Neural progenitor cell (in vitro differentiated cells): ENCODE measurements around the gene FKBP6.

Experiments
- EZH2 ChIP-seq: fragments of 200-600 bp; sonication (generic); IDR thresholded peaks from 2 replicates; pipeline ENCODE4 v1.6.1; 2017; ENCODE audit warnings: antibody characterized with exemption, mild to moderate bottlenecking, moderate library complexity
- EZH2phosphoT487 ChIP-seq: fragments of 200-600 bp; sonication (generic); IDR thresholded peaks from 2 replicates; pipeline ENCODE4 v1.6.1; 2017; ENCODE audit warnings: antibody characterized with exemption
- TF ChIP-seq, protein P1 (sequence below): fragments of 200-600 bp; sonication (generic); IDR thresholded peaks from 2 replicates; pipeline ENCODE4 v1.5.1; 2017; ENCODE audit warnings: antibody characterized with exemption, mild to moderate bottlenecking

DNA sequence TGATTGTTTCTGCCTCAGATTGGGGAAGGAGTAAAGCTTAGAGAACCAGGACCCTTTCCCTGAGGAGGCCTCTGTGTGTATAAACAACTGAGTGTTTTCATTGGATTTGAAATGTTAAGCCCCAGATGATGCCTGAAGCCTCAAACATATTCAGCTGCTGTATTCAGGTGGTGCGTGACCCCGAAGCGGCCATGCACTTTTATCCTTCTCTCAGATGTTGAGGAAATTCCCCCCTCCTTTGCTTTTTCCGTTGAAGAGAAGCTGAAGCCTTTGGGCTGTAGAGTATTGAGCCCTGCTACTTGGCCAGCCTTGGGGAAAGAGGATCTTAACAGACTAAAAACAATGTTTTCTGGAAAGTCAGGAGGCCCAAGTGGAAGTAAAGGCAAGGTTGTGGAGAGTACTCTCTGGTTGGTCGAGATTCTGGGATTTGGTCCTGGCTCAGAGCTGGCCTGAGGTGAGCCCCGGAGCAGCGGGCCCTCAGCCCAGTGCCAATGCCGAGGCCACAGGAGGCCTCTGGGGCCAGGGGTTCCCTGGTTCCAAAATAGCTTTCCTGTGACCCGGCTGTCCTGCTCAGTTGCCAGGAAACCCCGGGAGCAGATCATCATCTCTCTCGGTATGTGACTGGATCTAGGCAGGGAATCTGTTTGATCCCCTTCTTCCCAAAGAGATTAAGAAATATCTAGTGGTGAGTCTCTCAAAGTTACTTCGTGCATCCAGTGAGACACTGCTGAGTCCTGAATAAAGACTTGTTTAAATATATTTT lies 22.5 kb downstream of the FKBP6 start:
- TF ChIP-seq, protein P1, sequence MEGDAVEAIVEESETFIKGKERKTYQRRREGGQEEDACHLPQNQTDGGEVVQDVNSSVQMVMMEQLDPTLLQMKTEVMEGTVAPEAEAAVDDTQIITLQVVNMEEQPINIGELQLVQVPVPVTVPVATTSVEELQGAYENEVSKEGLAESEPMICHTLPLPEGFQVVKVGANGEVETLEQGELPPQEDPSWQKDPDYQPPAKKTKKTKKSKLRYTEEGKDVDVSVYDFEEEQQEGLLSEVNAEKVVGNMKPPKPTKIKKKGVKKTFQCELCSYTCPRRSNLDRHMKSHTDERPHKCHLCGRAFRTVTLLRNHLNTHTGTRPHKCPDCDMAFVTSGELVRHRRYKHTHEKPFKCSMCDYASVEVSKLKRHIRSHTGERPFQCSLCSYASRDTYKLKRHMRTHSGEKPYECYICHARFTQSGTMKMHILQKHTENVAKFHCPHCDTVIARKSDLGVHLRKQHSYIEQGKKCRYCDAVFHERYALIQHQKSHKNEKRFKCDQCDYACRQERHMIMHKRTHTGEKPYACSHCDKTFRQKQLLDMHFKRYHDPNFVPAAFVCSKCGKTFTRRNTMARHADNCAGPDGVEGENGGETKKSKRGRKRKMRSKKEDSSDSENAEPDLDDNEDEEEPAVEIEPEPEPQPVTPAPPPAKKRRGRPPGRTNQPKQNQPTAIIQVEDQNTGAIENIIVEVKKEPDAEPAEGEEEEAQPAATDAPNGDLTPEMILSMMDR: no peak
- TF ChIP-seq EZH2phosphoT487 (no peak), EZH2 (no peak)
